ENCODE results near the gene ANKS1B. TPM values are rescaled to one million over a fixed set of nuclear protein-coding genes. Genes with fewer than 3 reads are reported as not detected.

The ANKS1B gene
- total and polyA plus RNA-seq, 3 experiments from 2014 or later, result 0.39 to 0.60 TPM; not detected in 1

DNA sequence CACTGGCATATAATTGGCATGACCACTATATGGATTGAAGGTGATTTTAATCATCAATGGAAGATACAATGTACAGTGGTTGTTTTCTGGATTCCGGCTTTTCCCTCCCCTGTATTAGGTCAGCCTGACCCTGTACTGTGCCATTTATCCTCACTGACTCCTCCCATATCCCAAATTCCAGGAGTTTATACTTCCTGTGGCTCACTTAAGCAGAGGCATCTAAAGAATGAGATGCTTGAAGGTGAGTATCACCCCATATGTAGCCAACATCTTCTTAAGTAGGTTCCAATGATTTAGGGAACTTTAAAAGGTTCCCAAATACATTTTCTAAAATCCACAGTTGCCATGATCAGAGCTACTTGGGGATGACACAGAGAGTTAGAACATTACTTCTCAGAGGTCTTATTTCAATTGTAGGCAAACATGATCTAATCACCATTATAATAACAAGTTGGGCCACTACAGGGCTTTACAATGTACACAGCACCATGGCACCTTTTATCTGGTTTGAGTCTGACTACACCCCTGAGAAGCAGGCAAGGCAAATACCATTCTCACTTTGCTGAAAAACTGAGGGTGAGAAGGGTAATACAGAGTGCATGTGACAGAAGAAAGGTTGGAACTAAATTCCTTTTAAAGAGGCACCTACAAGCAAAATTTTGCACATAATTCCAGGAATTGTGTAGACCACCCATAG, 549.5 kb downstream of the ANKS1B start:
- Histone ChIP-seq H3K27ac (ENCODE audit: low read depth, low read length) (no peak overlapping the region), H3K4me1 (ENCODE audit: insufficient read depth, low read length) (no peaks in the 10 kb centered on the region), H3K4me3 (ENCODE audit: low read length) (no peak overlapping the region), H3K9me3 (ENCODE audit: low read length) (no peaks in the 10 kb centered on the region), H3K36me3 (ENCODE audit: insufficient read depth, low read length) (no peaks in the 10 kb centered on the region), H3K27me3 (ENCODE audit: insufficient read depth, low read length, poor library complexity, severe bottlenecking) (no peaks in the 10 kb centered on the region)
- ChIA-PET CTCF (no interaction called here), POLR2A (no interaction called here)
- Mint-ChIP-seq H3K4me1 (no peaks in the 10 kb centered on the region), H3K9me3 (peaks cover 0 to 4% (median 0%) of the 10 kb centered on the region in 5 donors), H3K27ac (no peak overlapping the region), H3K36me3 (no peaks in the 10 kb centered on the region), H3K4me3 (no peak overlapping the region), H3K27me3 (no peaks in the 10 kb centered on the region)
- no peak for DNase-seq

GRCh38 chr12:99433155-99433554, 551.6 kb downstream of the ANKS1B start:
- no peak for DNase-seq
- no peak overlapping the region for H3K27ac Mint-ChIP-seq
- H3K27me3 Mint-ChIP-seq, result no peaks in the 10 kb centered on the region
- no peaks in the 10 kb centered on the region for H3K4me1 ChIP-seq (ENCODE audit: insufficient read depth, low read length)
- no peaks in the 10 kb centered on the region for H3K9me3 ChIP-seq (ENCODE audit: low read length)
- H3K4me3 Mint-ChIP-seq, result no peak overlapping the region
- no peak overlapping the region for H3K4me3 ChIP-seq (ENCODE audit: low read length)
- CTCF ChIA-PET, result no interaction called here
- no peaks in the 10 kb centered on the region for H3K36me3 Mint-ChIP-seq
- no peaks in the 10 kb centered on the region for H3K4me1 Mint-ChIP-seq
- POLR2A ChIA-PET, result no interaction called here
- peaks cover 0 to 4% (median 0%) of the 10 kb centered on the region in 5 donors for H3K9me3 Mint-ChIP-seq
- no peaks in the 10 kb centered on the region for H3K27me3 ChIP-seq (ENCODE audit: insufficient read depth, low read length, poor library complexity, severe bottlenecking)
- H3K27ac ChIP-seq (ENCODE audit: low read depth, low read length), result no peak overlapping the region
- H3K36me3 ChIP-seq (ENCODE audit: insufficient read depth, low read length), result no peaks in the 10 kb centered on the region

DNA sequence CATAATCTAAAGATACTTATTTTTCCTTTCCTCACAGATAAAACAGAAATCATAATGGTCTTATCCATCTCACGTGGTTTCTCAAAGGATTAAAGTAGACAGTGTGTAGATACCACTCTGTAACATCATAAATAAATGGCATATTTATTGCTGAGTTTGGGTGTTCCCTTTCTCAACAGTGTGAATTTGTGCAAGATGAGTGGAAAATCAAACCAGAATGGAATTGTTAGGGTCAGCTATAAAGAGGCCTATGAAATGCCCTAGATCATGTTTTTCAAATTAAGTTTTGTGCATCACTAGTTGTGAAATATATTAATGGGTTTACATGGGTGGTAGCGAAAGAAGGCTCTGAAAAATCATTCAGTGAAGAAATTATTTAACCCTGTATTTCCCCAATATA, 553.5 kb downstream of the ANKS1B start:
- Mint-ChIP-seq H3K4me1 (no peaks in the 10 kb centered on the region), H3K36me3 (no peaks in the 10 kb centered on the region), H3K4me3 (no peak overlapping the region), H3K9me3 (peaks cover 2 to 9% (median 4%) of the 10 kb centered on the region in 5 donors), H3K27me3 (no peaks in the 10 kb centered on the region), H3K27ac (no peak overlapping the region)
- no peaks in the 10 kb centered on the region for H3K9me3 ChIP-seq (ENCODE audit: low read length)
- POLR2A ChIA-PET, result no interaction called here
- H3K4me1 ChIP-seq (ENCODE audit: insufficient read depth, low read length), result no peaks in the 10 kb centered on the region
- DNase-seq, result no peak
- H3K4me3 ChIP-seq (ENCODE audit: low read length), result no peak overlapping the region
- H3K36me3 ChIP-seq (ENCODE audit: insufficient read depth, low read length), result no peaks in the 10 kb centered on the region
- CTCF ChIA-PET, result no interaction called here
- H3K27ac ChIP-seq (ENCODE audit: low read depth, low read length), result no peak overlapping the region
- no peaks in the 10 kb centered on the region for H3K27me3 ChIP-seq (ENCODE audit: insufficient read depth, low read length, poor library complexity, severe bottlenecking)

- Mint-ChIP-seq H3K27me3 (no peaks in the 10 kb centered on the region), H3K27ac (no peak overlapping the region), H3K4me3 (no peak overlapping the region), H3K36me3 (no peaks in the 10 kb centered on the region), H3K4me1 (no peaks in the 10 kb centered on the region), H3K9me3 (peaks cover 0 to 11% (median 7%) of the 10 kb centered on the region in 5 donors)
- Histone ChIP-seq H3K36me3 (ENCODE audit: insufficient read depth, low read length) (no peaks in the 10 kb centered on the region), H3K4me1 (ENCODE audit: insufficient read depth, low read length) (no peaks in the 10 kb centered on the region), H3K4me3 (ENCODE audit: low read length) (no peak overlapping the region), H3K9me3 (ENCODE audit: low read length) (no peaks in the 10 kb centered on the region), H3K27ac (ENCODE audit: low read depth, low read length) (no peak overlapping the region), H3K27me3 (ENCODE audit: insufficient read depth, low read length, poor library complexity, severe bottlenecking) (no peaks in the 10 kb centered on the region)
- ChIA-PET POLR2A (no interaction called here), CTCF (no interaction called here)
- DNase-seq, result no peak
Observed at GRCh38 chr12:99427104-99427503, 557.6 kb downstream of the ANKS1B start.

DNA sequence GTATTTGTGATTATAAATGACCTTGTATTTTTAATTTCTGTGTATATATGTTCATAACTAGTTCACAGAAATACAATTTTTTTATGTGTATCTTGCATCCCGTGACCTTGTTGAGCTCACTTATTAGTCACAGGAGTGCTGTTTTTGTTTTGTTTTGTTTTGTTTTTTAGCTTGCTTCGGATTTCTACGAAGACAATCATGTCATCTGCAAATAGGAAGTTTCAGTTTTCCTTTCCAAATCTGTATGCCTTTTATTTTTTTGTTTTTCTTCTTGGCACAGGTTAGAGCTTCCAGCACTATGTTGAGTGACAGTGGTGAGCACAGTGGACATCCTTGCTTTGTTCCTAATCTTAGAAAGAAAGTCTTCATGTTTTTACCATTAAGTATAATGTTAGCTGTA, 566.4 kb downstream of the ANKS1B start:
- CTCF ChIA-PET, result no interaction called here
- no peak overlapping the region for H3K4me3 Mint-ChIP-seq
- no peaks in the 10 kb centered on the region for H3K36me3 Mint-ChIP-seq
- no peak overlapping the region for H3K27ac Mint-ChIP-seq
- no peaks in the 10 kb centered on the region for H3K27me3 Mint-ChIP-seq
- Histone ChIP-seq H3K4me1 (ENCODE audit: insufficient read depth, low read length) (no peaks in the 10 kb centered on the region), H3K9me3 (ENCODE audit: low read length) (no peaks in the 10 kb centered on the region), H3K4me3 (ENCODE audit: low read length) (no peak overlapping the region), H3K27ac (ENCODE audit: low read depth, low read length) (no peak overlapping the region), H3K27me3 (ENCODE audit: insufficient read depth, low read length, poor library complexity, severe bottlenecking) (no peaks in the 10 kb centered on the region), H3K36me3 (ENCODE audit: insufficient read depth, low read length) (no peaks in the 10 kb centered on the region)
- peaks cover 3 to 20% (median 9%) of the 10 kb centered on the region in 5 donors for H3K9me3 Mint-ChIP-seq
- H3K4me1 Mint-ChIP-seq, result no peaks in the 10 kb centered on the region
- POLR2A ChIA-PET, result no interaction called here
- DNase-seq, result no peak

GRCh38 chr12:99413751-99414150, 571.0 kb downstream of the ANKS1B start:
- Histone ChIP-seq H3K9me3 (ENCODE audit: low read length) (no peaks in the 10 kb centered on the region), H3K27ac (ENCODE audit: low read depth, low read length) (no peak overlapping the region), H3K4me1 (ENCODE audit: insufficient read depth, low read length) (no peaks in the 10 kb centered on the region), H3K36me3 (ENCODE audit: insufficient read depth, low read length) (no peaks in the 10 kb centered on the region), H3K4me3 (ENCODE audit: low read length) (no peak overlapping the region), H3K27me3 (ENCODE audit: insufficient read depth, low read length, poor library complexity, severe bottlenecking) (no peaks in the 10 kb centered on the region)
- CTCF ChIA-PET, result no interaction called here
- POLR2A ChIA-PET, result no interaction called here
- Mint-ChIP-seq H3K36me3 (no peaks in the 10 kb centered on the region), H3K4me1 (no peaks in the 10 kb centered on the region), H3K4me3 (no peak overlapping the region), H3K27me3 (no peaks in the 10 kb centered on the region), H3K27ac (no peak overlapping the region), H3K9me3 (peaks cover 3 to 30% (median 13%) of the 10 kb centered on the region in 5 donors)
- DNase-seq, result no peak

GRCh38 chr12:99393763-99394162, 591.0 kb downstream of the ANKS1B start:
- Histone ChIP-seq H3K4me1 (ENCODE audit: insufficient read depth, low read length) (no peaks in the 10 kb centered on the region), H3K27ac (ENCODE audit: low read depth, low read length) (no peak overlapping the region), H3K27me3 (ENCODE audit: insufficient read depth, low read length, poor library complexity, severe bottlenecking) (no peaks in the 10 kb centered on the region), H3K9me3 (ENCODE audit: low read length) (no peaks in the 10 kb centered on the region), H3K36me3 (ENCODE audit: insufficient read depth, low read length) (no peaks in the 10 kb centered on the region), H3K4me3 (ENCODE audit: low read length) (no peak overlapping the region)
- Mint-ChIP-seq H3K4me3 (no peak overlapping the region), H3K9me3 (peaks cover 0 to 2% (median 2%) of the 10 kb centered on the region in 5 donors), H3K4me1 (no peaks in the 10 kb centered on the region), H3K27ac (no peak overlapping the region), H3K36me3 (no peaks in the 10 kb centered on the region), H3K27me3 (no peaks in the 10 kb centered on the region)
- ChIA-PET CTCF (no interaction called here), POLR2A (no interaction called here)
- DNase-seq, result no peak

DNA sequence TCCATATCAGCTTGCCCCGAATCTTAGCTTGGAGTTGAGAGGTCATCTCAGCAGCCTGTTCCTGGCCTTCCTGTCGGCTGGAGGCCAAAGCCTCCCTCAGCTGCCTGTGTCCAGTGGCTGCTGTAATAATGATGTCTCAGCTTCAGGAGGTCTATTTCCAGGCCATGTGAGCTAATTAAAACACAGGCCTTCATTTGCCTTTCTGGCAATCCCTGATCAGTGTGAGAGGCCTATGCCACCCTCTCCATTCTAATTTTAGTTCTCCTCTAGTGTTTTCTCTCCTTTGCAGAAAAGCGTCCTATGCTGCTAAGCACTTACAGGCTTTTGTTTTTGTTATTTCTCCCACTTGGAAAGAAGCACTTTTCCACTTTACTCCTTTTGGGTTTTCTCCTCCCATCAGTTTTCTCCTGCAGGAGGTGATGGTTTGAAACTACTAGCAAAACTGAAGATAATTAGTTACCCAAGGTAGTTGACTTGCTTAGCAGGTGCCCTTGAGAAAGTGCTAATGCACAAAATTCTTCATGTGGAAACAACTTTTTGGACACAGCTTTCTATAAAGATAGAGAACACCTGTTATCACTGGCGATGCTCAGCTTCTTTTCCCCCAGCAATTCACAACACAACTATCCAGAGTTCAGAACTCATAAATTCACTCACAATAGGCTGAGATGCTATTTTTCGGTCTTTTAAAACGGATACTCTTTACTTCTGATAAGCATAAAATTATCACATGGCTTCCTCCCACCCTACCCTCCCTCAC, 592.5 kb downstream of the ANKS1B start:
- H3K9me3 ChIP-seq (ENCODE audit: low read length), result no peaks in the 10 kb centered on the region

More for the DNA sequence above, 592.5 kb downstream of the ANKS1B start:
- Histone ChIP-seq H3K27me3 (ENCODE audit: insufficient read depth, low read length, poor library complexity, severe bottlenecking) (no peaks in the 10 kb centered on the region), H3K4me1 (ENCODE audit: insufficient read depth, low read length) (no peaks in the 10 kb centered on the region), H3K36me3 (ENCODE audit: insufficient read depth, low read length) (no peaks in the 10 kb centered on the region), H3K4me3 (ENCODE audit: low read length) (no peak overlapping the region), H3K27ac (ENCODE audit: low read depth, low read length) (no peak overlapping the region)
- Mint-ChIP-seq H3K27me3 (no peaks in the 10 kb centered on the region), H3K27ac (no peak overlapping the region), H3K4me1 (no peaks in the 10 kb centered on the region), H3K9me3 (peaks cover 0 to 2% (median 2%) of the 10 kb centered on the region in 5 donors), H3K4me3 (no peak overlapping the region), H3K36me3 (no peaks in the 10 kb centered on the region)
- ChIA-PET POLR2A (no interaction called here), CTCF (no interaction called here)
- DNase-seq, result no peak
